ENCODE measurements around the gene TMEM132C.

DNA sequence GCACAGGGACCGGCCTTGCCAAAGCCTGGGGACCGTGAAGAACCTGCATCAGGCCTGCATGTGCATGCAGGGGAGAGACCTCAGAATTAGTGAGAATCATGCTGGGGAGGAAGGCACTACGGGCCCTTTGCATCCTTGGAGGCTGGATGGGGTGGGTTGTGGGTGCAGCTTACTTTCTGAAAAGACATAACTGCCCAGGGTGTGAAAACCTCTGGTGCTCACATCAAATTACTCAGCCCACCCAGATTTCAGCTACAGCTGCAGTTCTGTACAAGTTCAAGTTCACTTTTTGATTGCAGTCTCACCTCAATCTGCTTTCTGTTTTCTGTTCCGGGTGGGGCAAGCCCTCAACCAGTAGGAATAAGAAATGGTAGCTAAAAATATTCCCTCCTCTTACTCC lies 426.1 kb downstream of the TMEM132C start:
- TF ChIP-seq CEBPB (IDR thresholded peaks at IDR 0.05; ENCODE audit: low read depth, low read length) (no peak), RFX5 (IDR thresholded peaks at IDR 0.05; ENCODE audit: low read depth, low read length) (no peak), POLR2A (IDR thresholded peaks at IDR 0.05; ENCODE audit: low read depth, low read length) (no peak), MXI1 (IDR thresholded peaks at IDR 0.05; ENCODE audit: borderline replicate concordance, low read depth, low read length) (no peak), RCOR1 (IDR thresholded peaks at IDR 0.05; ENCODE audit: insufficient replicate concordance, low read length) (no peak), RAD21 (IDR thresholded peaks at IDR 0.05; ENCODE audit: low read length) (no peak), SMC3 (IDR thresholded peaks at IDR 0.05; ENCODE audit: low read depth, low read length) (no peak), MAFK (IDR thresholded peaks at IDR 0.05; ENCODE audit: low read depth, low read length) (no peak), CHD1 (IDR thresholded peaks at IDR 0.05; ENCODE audit: low read depth, low read length) (no peak)
- TF ChIP-seq, protein P1, sequence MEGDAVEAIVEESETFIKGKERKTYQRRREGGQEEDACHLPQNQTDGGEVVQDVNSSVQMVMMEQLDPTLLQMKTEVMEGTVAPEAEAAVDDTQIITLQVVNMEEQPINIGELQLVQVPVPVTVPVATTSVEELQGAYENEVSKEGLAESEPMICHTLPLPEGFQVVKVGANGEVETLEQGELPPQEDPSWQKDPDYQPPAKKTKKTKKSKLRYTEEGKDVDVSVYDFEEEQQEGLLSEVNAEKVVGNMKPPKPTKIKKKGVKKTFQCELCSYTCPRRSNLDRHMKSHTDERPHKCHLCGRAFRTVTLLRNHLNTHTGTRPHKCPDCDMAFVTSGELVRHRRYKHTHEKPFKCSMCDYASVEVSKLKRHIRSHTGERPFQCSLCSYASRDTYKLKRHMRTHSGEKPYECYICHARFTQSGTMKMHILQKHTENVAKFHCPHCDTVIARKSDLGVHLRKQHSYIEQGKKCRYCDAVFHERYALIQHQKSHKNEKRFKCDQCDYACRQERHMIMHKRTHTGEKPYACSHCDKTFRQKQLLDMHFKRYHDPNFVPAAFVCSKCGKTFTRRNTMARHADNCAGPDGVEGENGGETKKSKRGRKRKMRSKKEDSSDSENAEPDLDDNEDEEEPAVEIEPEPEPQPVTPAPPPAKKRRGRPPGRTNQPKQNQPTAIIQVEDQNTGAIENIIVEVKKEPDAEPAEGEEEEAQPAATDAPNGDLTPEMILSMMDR (conservative IDR thresholded peaks at IDR 0.05; ENCODE audit: low read depth, low read length) = no peak
- TF ChIP-seq, protein P2, sequence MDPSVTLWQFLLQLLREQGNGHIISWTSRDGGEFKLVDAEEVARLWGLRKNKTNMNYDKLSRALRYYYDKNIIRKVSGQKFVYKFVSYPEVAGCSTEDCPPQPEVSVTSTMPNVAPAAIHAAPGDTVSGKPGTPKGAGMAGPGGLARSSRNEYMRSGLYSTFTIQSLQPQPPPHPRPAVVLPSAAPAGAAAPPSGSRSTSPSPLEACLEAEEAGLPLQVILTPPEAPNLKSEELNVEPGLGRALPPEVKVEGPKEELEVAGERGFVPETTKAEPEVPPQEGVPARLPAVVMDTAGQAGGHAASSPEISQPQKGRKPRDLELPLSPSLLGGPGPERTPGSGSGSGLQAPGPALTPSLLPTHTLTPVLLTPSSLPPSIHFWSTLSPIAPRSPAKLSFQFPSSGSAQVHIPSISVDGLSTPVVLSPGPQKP (IDR thresholded peaks at IDR 0.05; ENCODE audit: borderline replicate concordance, low read depth, low read length) = no peak
- TF ChIP-seq, protein P3, sequence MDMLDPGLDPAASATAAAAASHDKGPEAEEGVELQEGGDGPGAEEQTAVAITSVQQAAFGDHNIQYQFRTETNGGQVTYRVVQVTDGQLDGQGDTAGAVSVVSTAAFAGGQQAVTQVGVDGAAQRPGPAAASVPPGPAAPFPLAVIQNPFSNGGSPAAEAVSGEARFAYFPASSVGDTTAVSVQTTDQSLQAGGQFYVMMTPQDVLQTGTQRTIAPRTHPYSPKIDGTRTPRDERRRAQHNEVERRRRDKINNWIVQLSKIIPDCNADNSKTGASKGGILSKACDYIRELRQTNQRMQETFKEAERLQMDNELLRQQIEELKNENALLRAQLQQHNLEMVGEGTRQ (IDR thresholded peaks at IDR 0.05; ENCODE audit: low read depth, low read length) = no peak

Measured in IMR-90 (cell line).